Right lobe of liver (tissue), 6 donors: Measurements from ENCODE around the gene SRP54. TPM values are rescaled to one million over a fixed set of nuclear protein-coding genes. Genes with fewer than 3 reads are reported as not detected.

Experiments
- ATAC-seq, 4 donors: fragments of 200-7000 bp; cut with Tn5 transposase; one replicate each; pipeline ENCODE4 v1.9.1; 2020; ENCODE audit warnings: mild to moderate bottlenecking in 4 of 4, moderate library complexity in 4 of 4
- DNase-seq, 3 donors: peaks; one replicate each; pipeline ENCODE4 v3.0.0-alpha.2; 2020
- H3K27ac ChIP-seq, 3 donors: fragments of 200-600 bp; one replicate each; pipeline ENCODE4 v1.8.0; 2022
- H3K27me3 ChIP-seq, 2 donors: fragments of 200-600 bp; one replicate each; pipeline ENCODE4 v1.8.0; 2022
- H3K36me3 ChIP-seq, 4 donors: fragments of 200-600 bp; sonication (generic) in 1 of 4; one replicate each; pipeline versions ENCODE4 v1.5.1 to v1.8.0; 2017 to 2022; ENCODE audit warnings: control low read depth in 1 of 4
- H3K4me1 ChIP-seq, 4 donors: fragments of 200-600 bp; sonication (generic) in 1 of 4; one replicate each; pipeline versions ENCODE4 v1.5.1 to v1.8.0; 2017 to 2022; ENCODE audit warnings: control low read depth in 1 of 4
- H3K4me3 ChIP-seq, 3 donors: fragments of 200-600 bp; one replicate each; pipeline ENCODE4 v1.8.0; 2022
- H3K9me3 ChIP-seq, 4 donors: fragments of 200-600 bp; sonication (generic) in 1 of 4; one replicate each; pipeline versions ENCODE4 v1.5.1 to v1.8.0; 2017 to 2022; ENCODE audit warnings: control low read depth in 1 of 4
- POLR2A ChIP-seq: fragments of 450-650 bp; IDR thresholded peaks from one replicate; pipeline ENCODE4 v1.6.1; 2017; ENCODE audit warnings: antibody characterized with exemption, mild to moderate bottlenecking
- WGBS: methylation state at CpG from one replicate; pipeline ENCODE4 v1.1.6; 2018; ENCODE audit warnings: low coverage, low lambda C conversion rate; ENCODE audit not compliant: insufficient coverage; ENCODE audit errors: missing lambda C conversion rate; 5-methylcytosine and 5-hydroxymethylcytosine counted together
- intact Hi-C, 2 donors: fragments of 100-400 bp; cut with DNase I; formaldehyde crosslinking; loops; one replicate each; pipeline versions ENCODE4 v1.11.2 to v1.14.1; 2022
- total RNA-seq, 6 experiments: library from RNA; depleted of rRNA in 2 of 6; stranded (reverse); fragments of >200 nt in 2 of 6; fragmentation: NEBNext Ultra II Directional in 3 of 6; extraction: Animal tissue kit (Norgen Biotek cat#: 25700) in 3 of 6; gene quantifications; one replicate each; pipeline versions ENCODE4 v1.1.0 to v1.2.4, GENCODE V29; 2016 to 2023
- TF ChIP-seq, protein P1 (sequence below), 4 donors: fragments of 200-600 bp in 3 of 4; fragments of 450-650 bp in 1 of 4; IDR thresholded peaks; one replicate each; pipeline versions ENCODE4 v1.5.1 to v1.8.0; 2016 to 2022; ENCODE audit warnings: antibody characterized with exemption in 4 of 4, mild to moderate bottlenecking in 2 of 4
- donor health status: DM: no; HTN: yes; CAD: no.
- donor health status: DM: no; HTN: no; CAD: no.
- donor health status: DM: no; HTN: no; CAD: no.
- donor health status: DM: no; HTN: yes; CAD: no.
- donor health status: DM: no; HTN: yes; CAD: no.

Gene SRP54
- total RNA-seq, 6 experiments from 2014 or later: 35.1 to 46.7 (median 41.0) TPM

DNA sequence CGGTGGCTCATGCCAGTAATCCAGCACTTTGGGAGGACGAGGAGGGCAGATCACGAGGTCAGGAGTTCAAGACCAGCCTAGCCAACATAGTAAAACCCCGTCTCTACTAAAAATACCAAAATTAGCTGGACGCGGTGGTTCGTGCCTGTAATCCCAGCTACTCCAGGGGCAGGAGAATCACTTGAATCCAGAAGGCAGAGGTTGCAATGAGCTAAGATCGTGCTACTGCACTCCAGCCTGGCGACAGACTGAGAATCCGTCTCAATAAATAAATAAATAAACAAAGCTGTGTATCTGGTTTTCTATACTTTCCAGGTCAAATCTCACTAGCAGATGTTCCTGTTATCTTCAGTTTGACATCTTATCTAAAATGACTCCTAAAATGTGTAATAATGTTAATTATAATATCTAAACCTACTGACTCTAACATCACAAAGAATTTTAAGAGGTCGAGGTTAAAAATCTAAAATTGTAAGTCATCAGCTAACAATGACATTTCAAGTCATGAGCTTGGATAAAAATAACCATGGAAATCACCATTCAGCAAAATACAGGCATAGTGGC is 2.4 kb upstream of the SRP54 start:
- H3K9me3 ChIP-seq: no peaks in the 10 kb centered on the region
- H3K36me3 ChIP-seq: no peaks in the 10 kb centered on the region
- DNase-seq: no peak
- H3K27ac ChIP-seq: peak overlapping the region; percentile 12 to 98 (median 93)
- peaks cover 0 to 16% (median 5%) of the 10 kb centered on the region in 4 donors for H3K4me1 ChIP-seq
- intact Hi-C loops: no loop called here
- no peaks in the 10 kb centered on the region for H3K27me3 ChIP-seq
- 82% methylated on average over 11 of the region's 11 CpGs for whole genome bisulfite sequencing
- H3K4me3 ChIP-seq: peak overlapping the region; percentile 72 to 94 (median 83)
- TF ChIP-seq, protein P1, sequence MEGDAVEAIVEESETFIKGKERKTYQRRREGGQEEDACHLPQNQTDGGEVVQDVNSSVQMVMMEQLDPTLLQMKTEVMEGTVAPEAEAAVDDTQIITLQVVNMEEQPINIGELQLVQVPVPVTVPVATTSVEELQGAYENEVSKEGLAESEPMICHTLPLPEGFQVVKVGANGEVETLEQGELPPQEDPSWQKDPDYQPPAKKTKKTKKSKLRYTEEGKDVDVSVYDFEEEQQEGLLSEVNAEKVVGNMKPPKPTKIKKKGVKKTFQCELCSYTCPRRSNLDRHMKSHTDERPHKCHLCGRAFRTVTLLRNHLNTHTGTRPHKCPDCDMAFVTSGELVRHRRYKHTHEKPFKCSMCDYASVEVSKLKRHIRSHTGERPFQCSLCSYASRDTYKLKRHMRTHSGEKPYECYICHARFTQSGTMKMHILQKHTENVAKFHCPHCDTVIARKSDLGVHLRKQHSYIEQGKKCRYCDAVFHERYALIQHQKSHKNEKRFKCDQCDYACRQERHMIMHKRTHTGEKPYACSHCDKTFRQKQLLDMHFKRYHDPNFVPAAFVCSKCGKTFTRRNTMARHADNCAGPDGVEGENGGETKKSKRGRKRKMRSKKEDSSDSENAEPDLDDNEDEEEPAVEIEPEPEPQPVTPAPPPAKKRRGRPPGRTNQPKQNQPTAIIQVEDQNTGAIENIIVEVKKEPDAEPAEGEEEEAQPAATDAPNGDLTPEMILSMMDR (IDR thresholded peaks at IDR 0.05): no peak
- TF ChIP-seq POLR2A: no peak
- no peak for ATAC-seq

DNA sequence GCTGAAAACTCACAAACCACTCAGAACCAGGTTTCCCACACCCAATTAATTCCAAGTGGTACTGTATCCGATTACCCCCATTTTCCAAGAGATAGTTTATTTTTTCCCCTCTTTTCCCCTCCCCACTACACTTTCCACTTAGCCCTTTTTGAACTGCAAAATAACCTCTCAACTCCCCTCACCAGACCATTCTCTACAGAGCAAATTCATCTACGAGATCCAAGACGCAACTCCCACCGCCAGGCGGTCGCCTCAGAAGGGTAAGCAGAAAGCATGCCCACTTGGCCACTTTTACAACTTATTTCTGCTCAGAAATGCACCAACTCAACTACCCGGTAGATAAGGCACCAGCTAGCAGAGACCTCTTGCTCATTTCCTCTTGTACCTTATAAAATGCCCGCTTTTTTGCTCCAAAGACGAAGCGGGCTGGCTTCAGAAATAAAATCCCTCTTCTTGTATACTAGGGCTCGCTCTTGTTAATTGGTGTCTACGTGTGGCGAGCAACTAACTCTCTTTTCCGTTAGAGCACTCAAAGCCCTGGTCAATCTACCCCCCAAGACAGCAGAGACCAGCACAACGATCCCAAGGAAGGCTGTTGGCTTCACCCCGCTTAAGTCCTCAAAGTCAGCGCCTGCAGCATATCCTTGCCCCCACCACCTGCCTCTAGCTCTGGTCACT is 910 bp upstream of the SRP54 start:
- Histone ChIP-seq H3K4me1 (peaks cover 0 to 27% (median 5%) of the 10 kb centered on the region in 4 donors), H3K36me3 (no peaks in the 10 kb centered on the region), H3K27ac (peak overlapping the region; percentile 91 to 98 (median 93)), H3K9me3 (no peaks in the 10 kb centered on the region), H3K4me3 (peak overlapping the region; percentile 72 to 94 (median 83)), H3K27me3 (no peaks in the 10 kb centered on the region)
- intact Hi-C loops: no loop called here
- ATAC-seq (peak in 3 of 4 donors; percentile 1 to 4 (median 3)), DNase-seq (peak in 1 of 3 donors; percentile 24)
- TF ChIP-seq POLR2A: no peak
- TF ChIP-seq, protein P1 (IDR thresholded peaks at IDR 0.05): no peak
- WGBS: under 1% methylated on average over 17 of the region's 17 CpGs

DNA sequence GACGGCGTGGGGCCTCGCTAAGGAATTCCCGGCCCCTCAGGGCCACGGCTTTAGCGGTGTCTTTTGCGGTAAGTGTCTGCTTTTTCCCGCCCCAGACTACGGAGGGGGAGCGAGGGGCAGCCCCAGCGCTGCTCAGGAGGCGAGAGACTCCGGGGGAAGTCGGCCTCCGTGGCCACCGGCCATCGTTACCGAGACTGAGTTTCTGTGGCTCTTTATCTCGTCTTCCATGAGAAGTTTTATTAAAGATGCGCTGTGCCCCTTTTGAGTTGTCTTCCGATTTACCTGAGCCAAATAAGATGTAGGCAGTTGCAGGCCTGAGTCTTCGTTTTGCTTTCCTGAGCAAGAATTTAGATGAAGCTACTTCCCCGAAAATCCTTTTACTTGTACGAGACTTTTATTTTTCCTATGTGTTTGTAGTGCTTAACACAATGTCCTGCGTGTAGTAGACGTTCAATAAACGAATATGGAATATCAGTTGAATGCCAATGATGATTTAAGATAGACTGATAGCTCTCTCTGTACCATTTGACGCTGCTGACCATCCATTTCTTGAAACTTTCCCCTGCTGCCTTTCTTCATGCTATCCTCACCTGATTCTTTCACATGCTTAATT is 462 bp downstream of the SRP54 start:
- Histone ChIP-seq H3K9me3 (no peaks in the 10 kb centered on the region), H3K27me3 (no peaks in the 10 kb centered on the region), H3K4me1 (peaks cover 0 to 29% (median 5%) of the 10 kb centered on the region in 4 donors), H3K4me3 (peak overlapping the region; percentile 72 to 94 (median 83)), H3K27ac (peak overlapping the region; percentile 91 to 98 (median 93)), H3K36me3 (no peaks in the 10 kb centered on the region)
- DNase-seq (no peak), ATAC-seq (peak; percentile 7 to 13 (median 9))
- WGBS: 1% methylated on average over 10 of the region's 28 CpGs
- intact Hi-C loops: no loop called here
- TF ChIP-seq POLR2A: no peak
- TF ChIP-seq, protein P1 (IDR thresholded peaks at IDR 0.05): no peak

DNA sequence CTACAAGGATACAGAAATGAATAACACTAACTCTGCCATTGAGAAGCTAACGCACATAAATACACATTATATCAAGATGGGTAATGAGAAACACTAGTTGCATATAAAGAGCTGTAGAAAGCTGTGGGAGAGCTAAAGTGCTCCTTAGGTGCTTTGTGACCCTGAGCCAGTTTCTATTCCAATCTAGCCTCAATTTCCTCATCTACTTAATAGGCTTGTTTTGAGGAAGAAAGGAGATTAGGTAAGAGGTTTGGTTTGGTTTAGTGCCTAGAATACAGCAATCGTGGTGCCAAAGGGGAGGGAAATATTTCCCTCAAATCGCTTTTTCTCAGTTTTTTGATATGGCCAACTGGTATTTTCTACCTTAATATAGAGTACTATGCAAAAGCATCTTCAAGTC is 994 bp downstream of the SRP54 start:
- Histone ChIP-seq H3K4me3 (peak overlapping the region; percentile 72 to 94 (median 83)), H3K36me3 (no peaks in the 10 kb centered on the region), H3K9me3 (no peaks in the 10 kb centered on the region), H3K27me3 (no peaks in the 10 kb centered on the region), H3K27ac (peak overlapping the region; percentile 91 to 98 (median 93)), H3K4me1 (peaks cover 0 to 29% (median 5%) of the 10 kb centered on the region in 4 donors)
- WGBS: 2% methylated on average over 3 of the region's 3 CpGs
- ATAC-seq: no peak
- intact Hi-C loops: no loop called here
- DNase-seq: no peak
- TF ChIP-seq, protein P1 (IDR thresholded peaks at IDR 0.05): no peak
- TF ChIP-seq POLR2A: no peak
